ENCODE data around the gene UPF3A.
"Not testable (repeated sequence)": the region's sequence is repeated elsewhere in the genome, so short reads cannot be mapped to it uniquely, and the experiment has no call there.

Gene UPF3A, protein sequence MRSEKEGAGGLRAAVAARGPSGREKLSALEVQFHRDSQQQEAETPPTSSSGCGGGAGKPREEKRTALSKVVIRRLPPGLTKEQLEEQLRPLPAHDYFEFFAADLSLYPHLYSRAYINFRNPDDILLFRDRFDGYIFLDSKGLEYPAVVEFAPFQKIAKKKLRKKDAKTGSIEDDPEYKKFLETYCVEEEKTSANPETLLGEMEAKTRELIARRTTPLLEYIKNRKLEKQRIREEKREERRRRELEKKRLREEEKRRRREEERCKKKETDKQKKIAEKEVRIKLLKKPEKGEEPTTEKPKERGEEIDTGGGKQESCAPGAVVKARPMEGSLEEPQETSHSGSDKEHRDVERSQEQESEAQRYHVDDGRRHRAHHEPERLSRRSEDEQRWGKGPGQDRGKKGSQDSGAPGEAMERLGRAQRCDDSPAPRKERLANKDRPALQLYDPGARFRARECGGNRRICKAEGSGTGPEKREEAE

GRCh38 chr13:114281351-114282040, at the start of gene UPF3A:
TSS of gene UPF3A (plus strand) at chr13:114281601. CDS start at chr13:114281640, 39 bp downstream.
- H3K4me1 Mint-ChIP-seq (ENCODE audit: low read depth): peaks cover 37% of the 10 kb centered on the region
- H3K36me3 Mint-ChIP-seq (ENCODE audit: low read depth): peaks cover 18% of the 10 kb centered on the region
- no peaks in the 10 kb centered on the region for H3K27me3 Mint-ChIP-seq (ENCODE audit: low read depth)
- H3K27ac Mint-ChIP-seq: peak within 1 kb of the TSS; percentile 98
- no peaks in the 10 kb centered on the region for H3K9me3 Mint-ChIP-seq
- peak within 1 kb of the TSS; percentile 90 for H3K4me3 Mint-ChIP-seq

DNA sequence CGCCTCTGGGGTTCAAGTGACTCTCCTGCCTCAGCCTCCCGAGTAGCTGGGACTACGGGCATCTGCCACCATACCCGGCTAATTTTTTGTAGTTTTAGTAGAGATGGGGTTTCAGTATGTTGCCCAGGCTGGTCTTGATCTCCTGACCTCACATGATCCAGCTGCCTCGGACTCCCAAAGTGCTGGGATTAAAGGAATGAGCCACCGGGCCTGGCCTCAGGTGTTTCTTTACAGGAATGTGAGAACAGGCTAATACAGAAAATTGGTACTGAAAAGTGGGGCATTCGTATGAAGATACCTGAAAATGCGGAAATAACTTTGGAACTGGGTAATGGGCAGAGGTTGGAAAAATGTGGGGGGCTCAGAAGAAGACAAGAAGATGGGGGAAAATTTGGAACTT, 49.5 kb upstream of the UPF3A start:
- H3K4me3 Mint-ChIP-seq: no peak overlapping the region
- H3K36me3 Mint-ChIP-seq (ENCODE audit: low read depth): peaks cover 2% of the 10 kb centered on the region
- H3K27me3 Mint-ChIP-seq (ENCODE audit: low read depth): peaks cover 20% of the 10 kb centered on the region
- H3K4me1 Mint-ChIP-seq (ENCODE audit: low read depth): peaks cover 26% of the 10 kb centered on the region
- H3K27ac Mint-ChIP-seq: no peak overlapping the region
- H3K9me3 Mint-ChIP-seq: no peaks in the 10 kb centered on the region

GRCh38 chr13:114234266-114234644, 47.1 kb upstream of the UPF3A start:
- Mint-ChIP-seq H3K4me3 (peak overlapping the region; percentile 86), H3K27me3 (ENCODE audit: low read depth) (peaks cover 15% of the 10 kb centered on the region), H3K27ac (peak overlapping the region; percentile 61), H3K36me3 (ENCODE audit: low read depth) (peaks cover 17% of the 10 kb centered on the region), H3K9me3 (no peaks in the 10 kb centered on the region), H3K4me1 (ENCODE audit: low read depth) (peaks cover 27% of the 10 kb centered on the region)

DNA sequence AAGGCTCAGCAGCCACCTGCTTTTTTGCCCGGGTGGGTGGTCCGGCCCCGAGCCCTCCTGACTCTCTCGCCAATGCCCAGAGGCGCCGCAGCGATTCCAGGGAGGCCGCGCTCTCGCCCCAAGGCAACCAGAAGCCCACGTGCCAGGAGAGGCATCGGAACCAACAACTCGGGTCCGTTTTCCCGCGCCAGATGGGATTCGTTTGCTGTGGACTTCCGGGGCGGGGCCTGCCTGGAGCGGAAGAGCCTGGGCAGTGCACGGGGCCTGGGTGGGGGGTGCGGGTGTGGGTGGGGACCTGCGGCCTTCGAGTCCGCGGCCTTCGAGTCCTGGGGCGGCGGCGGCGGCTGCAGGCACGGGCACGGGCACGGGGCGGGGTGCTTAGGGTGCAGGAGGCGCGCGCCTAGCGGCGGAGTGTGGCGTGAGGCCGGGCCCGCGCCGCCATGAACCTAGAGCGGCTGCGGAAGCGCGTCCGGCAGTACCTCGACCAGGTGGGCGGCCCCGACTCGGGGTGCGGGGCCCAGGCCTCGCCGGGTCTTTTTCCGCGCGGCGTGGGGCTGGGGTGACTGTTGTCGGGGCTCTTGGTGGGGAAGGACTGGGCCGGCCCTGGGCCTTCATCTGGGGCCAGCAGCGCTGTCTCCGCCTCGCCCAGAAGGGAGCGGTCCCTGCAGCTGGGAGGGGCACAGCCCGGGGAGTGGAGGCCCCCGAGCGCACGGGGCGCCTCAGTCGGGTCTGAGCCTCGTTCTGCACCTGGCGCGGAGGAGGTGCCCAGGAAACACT, 46.6 kb upstream of the UPF3A start, which contains the start of gene CDC16:
TSS of gene CDC16 (plus strand) at position 253 of the 777 bp plus-strand sequence. CDS start at position 441, 188 bp downstream.
- Mint-ChIP-seq H3K9me3 (no peaks in the 10 kb centered on the region), H3K27ac (peak within 1 kb of the TSS; percentile 64), H3K36me3 (ENCODE audit: low read depth) (peaks cover 21% of the 10 kb centered on the region), H3K4me3 (peak within 1 kb of the TSS; percentile 86), H3K4me1 (ENCODE audit: low read depth) (peaks cover 28% of the 10 kb centered on the region), H3K27me3 (ENCODE audit: low read depth) (peaks cover 11% of the 10 kb centered on the region)

DNA sequence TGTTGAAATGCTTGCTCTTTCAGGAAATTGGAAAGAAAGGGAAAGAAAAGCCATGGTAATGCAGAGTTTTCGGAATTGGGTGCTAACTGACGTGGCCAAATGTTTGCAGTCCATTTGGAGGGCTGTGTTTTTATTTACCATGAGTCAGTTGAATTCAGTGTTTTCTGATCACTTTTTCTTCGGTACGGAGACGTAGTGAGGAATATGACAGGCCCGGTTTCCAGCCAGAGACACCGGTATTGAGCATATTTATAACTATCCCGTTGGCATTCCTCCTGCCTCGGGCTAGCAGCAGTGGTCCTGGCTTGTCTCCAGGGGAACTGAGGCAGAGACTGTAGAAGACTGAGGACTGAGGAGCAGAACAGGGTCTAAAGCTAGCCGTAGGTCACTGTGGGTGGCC, 45.7 kb upstream of the UPF3A start:
- Mint-ChIP-seq H3K9me3 (no peaks in the 10 kb centered on the region), H3K27me3 (ENCODE audit: low read depth) (peaks cover 2% of the 10 kb centered on the region), H3K4me1 (ENCODE audit: low read depth) (peaks cover 25% of the 10 kb centered on the region), H3K4me3 (peak overlapping the region; percentile 86), H3K27ac (peak overlapping the region; percentile 64), H3K36me3 (ENCODE audit: low read depth) (peaks cover 21% of the 10 kb centered on the region)

GRCh38 chr13:114236227-114236626, 45.2 kb upstream of the UPF3A start:
- no peaks in the 10 kb centered on the region for H3K27me3 Mint-ChIP-seq (ENCODE audit: low read depth)
- peak overlapping the region; percentile 86 for H3K4me3 Mint-ChIP-seq
- peaks cover 25% of the 10 kb centered on the region for H3K4me1 Mint-ChIP-seq (ENCODE audit: low read depth)
- H3K36me3 Mint-ChIP-seq (ENCODE audit: low read depth): peaks cover 25% of the 10 kb centered on the region
- peak overlapping the region; percentile 26 for H3K27ac Mint-ChIP-seq
- no peaks in the 10 kb centered on the region for H3K9me3 Mint-ChIP-seq

DNA sequence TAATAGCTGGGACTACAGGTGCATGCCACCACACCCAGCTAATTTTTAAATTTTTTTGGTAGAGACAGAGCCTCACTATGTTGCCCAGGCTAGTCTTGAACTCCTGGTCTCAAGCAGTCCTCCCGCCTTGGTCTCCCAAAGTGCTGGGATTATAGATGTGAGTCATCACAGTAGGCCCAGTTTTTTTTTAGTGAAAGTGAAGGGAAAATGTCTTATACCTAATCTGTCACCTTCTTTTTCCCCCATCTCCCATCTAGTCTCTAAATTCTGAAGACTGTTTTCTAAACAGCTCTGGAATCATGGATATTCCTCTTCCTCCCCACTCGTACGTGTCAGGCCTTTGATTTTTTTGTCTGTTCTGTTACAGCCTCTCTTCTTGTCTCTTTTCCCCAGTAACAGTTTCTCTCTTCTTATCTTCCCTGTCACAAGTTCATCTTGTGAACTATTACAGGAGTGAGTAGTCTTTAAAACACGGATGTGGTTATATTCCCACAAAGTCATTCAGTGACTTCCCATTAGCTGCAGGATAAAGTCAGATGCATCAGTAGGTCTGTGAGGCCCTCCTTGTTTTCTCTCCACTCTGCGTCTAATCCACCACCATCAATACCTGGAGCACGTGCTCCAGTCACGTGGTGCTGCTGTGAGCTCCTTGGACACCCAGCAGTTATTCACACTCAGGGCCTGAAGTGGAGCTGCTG, 43.8 kb upstream of the UPF3A start:
- peaks cover 32% of the 10 kb centered on the region for H3K36me3 Mint-ChIP-seq (ENCODE audit: low read depth)
- H3K27me3 Mint-ChIP-seq (ENCODE audit: low read depth): no peaks in the 10 kb centered on the region
- H3K9me3 Mint-ChIP-seq: no peaks in the 10 kb centered on the region
- no peak overlapping the region for H3K27ac Mint-ChIP-seq
- H3K4me1 Mint-ChIP-seq (ENCODE audit: low read depth): peaks cover 27% of the 10 kb centered on the region
- peak overlapping the region; percentile 54 for H3K4me3 Mint-ChIP-seq

- Mint-ChIP-seq H3K27me3 (ENCODE audit: low read depth) (no peaks in the 10 kb centered on the region), H3K4me3 (no peak overlapping the region), H3K4me1 (ENCODE audit: low read depth) (peaks cover 12% of the 10 kb centered on the region), H3K36me3 (ENCODE audit: low read depth) (peaks cover 62% of the 10 kb centered on the region), H3K27ac (no peak overlapping the region), H3K9me3 (no peaks in the 10 kb centered on the region)
Measured at GRCh38 chr13:114241918-114242317, 39.5 kb upstream of the UPF3A start.

GRCh38 chr13:114243971-114244370, 37.4 kb upstream of the UPF3A start:
- no peak overlapping the region for H3K4me3 Mint-ChIP-seq
- no peaks in the 10 kb centered on the region for H3K27me3 Mint-ChIP-seq (ENCODE audit: low read depth)
- H3K9me3 Mint-ChIP-seq: no peaks in the 10 kb centered on the region
- H3K27ac Mint-ChIP-seq: no peak overlapping the region
- peaks cover 62% of the 10 kb centered on the region for H3K36me3 Mint-ChIP-seq (ENCODE audit: low read depth)
- H3K4me1 Mint-ChIP-seq (ENCODE audit: low read depth): peaks cover 3% of the 10 kb centered on the region

DNA sequence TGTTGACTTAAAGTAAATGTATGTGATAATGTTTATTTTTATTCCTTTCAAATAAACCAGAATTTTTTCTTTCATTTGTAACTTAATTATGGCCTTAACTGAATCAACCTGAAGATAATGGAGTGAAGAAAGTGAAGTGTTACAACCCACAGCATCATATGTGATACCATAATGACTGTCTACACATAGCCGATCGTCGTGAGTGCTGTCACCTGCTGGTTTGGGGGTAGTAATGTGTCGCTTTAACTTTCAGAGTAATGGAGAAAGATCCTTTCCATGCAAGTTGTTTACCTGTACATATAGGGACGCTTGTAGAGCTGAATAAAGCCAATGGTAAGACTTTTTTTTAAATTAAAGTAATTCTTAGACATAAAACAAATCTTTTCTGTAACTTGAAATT, 36.8 kb upstream of the UPF3A start:
- H3K4me3 Mint-ChIP-seq: no peak overlapping the region
- H3K36me3 Mint-ChIP-seq (ENCODE audit: low read depth): peaks cover 58% of the 10 kb centered on the region
- H3K27me3 Mint-ChIP-seq (ENCODE audit: low read depth): no peaks in the 10 kb centered on the region
- no peak overlapping the region for H3K27ac Mint-ChIP-seq
- H3K9me3 Mint-ChIP-seq: no peaks in the 10 kb centered on the region
- H3K4me1 Mint-ChIP-seq (ENCODE audit: low read depth): peaks cover 2% of the 10 kb centered on the region

DNA sequence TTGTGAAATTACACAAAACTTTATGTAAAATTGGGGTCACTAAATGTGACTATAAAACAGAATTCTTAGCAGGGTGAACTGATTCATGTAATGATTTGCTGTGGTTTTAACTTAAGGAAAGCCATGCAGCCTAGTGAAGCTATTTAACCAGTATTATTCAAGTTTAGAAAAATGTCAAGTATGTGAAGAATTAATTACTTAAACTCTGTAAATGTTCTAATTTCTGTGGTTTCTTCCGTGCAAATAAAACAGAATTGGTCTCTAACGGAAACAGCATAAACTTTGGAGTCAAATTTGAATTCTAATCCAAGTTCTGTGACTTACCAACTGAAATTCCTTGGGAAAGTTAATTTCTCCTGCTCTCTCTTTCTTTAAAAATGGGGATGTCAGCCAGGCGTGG, 33.4 kb upstream of the UPF3A start:
- Mint-ChIP-seq H3K4me1 (ENCODE audit: low read depth) (no peaks in the 10 kb centered on the region), H3K4me3 (no peak overlapping the region), H3K36me3 (ENCODE audit: low read depth) (peaks cover 62% of the 10 kb centered on the region), H3K27me3 (ENCODE audit: low read depth) (no peaks in the 10 kb centered on the region), H3K27ac (no peak overlapping the region), H3K9me3 (no peaks in the 10 kb centered on the region)

DNA sequence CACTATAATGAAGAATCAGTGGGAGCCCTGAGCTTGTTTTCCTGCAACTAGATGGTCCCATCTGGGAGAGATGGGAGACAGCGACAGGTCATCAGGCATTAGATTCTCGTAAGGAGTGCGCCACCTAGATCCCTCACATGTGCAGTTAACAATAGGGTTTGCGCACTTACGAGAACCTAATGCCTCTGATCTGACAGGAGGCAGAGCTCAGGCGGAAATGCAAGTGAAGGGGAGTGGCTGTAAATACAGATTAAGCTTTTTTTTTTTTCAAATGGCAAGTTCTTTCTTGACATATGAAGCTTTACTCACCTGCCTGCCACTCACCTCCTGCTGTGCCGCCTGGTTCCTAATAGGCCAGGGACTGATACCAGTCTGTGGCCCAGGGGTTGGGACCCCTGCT, 32.3 kb upstream of the UPF3A start:
- Mint-ChIP-seq H3K27ac (no peak overlapping the region), H3K9me3 (no peaks in the 10 kb centered on the region), H3K4me3 (no peak overlapping the region), H3K36me3 (ENCODE audit: low read depth) (peaks cover 61% of the 10 kb centered on the region), H3K27me3 (ENCODE audit: low read depth) (no peaks in the 10 kb centered on the region), H3K4me1 (ENCODE audit: low read depth) (no peaks in the 10 kb centered on the region)

DNA sequence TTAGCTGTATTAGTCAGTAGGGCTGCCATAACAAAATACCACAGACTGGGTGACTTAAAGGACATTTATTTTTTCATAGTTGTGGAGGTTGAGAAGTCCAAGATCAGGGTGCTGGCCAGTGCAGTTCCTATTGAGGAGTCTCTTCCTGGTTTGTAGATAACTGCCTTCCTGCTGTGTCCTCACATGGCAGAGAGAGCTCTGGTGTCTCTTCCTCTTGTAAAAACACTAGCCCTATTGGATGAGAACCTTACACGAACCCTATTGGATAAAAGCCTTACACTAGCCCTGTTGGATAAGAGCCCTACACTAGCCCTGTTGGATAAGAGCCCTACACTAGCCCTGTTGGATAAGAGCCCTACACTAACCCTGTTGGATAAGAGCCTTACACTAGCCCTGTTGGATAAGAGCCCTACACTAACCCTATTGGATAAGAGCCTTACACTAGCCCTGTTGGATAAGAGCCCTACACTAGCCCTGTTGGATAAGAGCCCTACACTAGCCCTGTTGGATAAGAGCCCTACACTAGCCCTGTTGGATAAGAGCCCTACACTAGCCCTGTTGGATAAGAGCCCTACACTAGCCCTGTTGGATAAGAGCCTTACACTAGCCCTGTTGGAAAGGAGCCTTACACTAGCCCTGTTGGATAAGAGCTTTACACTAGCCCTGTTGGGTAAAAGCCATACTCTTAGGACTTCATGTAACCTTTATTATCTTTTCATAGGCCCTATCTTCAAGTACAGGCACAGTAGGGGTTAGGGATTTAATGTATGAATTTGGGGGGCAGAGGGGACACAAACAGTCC, 29.6 kb upstream of the UPF3A start:
- not testable (repeated sequence) for H3K27ac Mint-ChIP-seq; H3K27me3 Mint-ChIP-seq (ENCODE audit: low read depth); H3K4me3 Mint-ChIP-seq; H3K9me3 Mint-ChIP-seq; H3K4me1 Mint-ChIP-seq (ENCODE audit: low read depth)
- peaks cover 54% of the 10 kb centered on the region for H3K36me3 Mint-ChIP-seq (ENCODE audit: low read depth)

All from T-helper 1 cell treated with Interleukin-12 subunit alpha and Interleukin-12 subunit beta and Interleukin-4 antibody, amounts not matched to agents 30 μg/mL and 1 μg/mL, for 36 hours (primary cell).